HG03280 (cell line): ENCODE data around the gene PARVA.

Source experiments
- ATAC-seq: cut with Tn5 transposase; IDR thresholded peaks from one replicate; pipeline ENCODE4 v1.9.1; 2021; ENCODE audit warnings: mild to moderate bottlenecking, moderate library complexity; ENCODE audit not compliant: unreplicated experiment

PARVA gene

DNA sequence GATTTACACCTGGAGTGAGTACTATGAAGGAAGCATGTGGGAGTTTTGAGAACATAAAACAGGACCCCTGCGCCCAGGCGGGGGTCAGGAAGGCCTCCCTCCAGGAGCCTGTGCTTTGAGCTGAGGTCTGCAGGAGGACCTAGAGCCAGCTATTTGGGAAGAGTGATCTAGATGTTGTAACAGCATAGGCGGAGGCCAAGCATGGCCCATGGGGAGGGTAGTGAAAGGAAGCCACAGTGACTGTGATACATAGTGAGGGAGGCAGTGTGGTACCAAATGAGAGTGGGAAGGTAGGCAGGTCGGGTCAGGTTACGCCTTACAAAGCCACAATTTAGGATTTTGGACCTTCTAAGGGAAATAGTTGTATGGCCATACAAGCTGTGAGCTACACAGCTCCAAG, 147.5 kb downstream of the PARVA start:
- no peak for ATAC-seq

DNA sequence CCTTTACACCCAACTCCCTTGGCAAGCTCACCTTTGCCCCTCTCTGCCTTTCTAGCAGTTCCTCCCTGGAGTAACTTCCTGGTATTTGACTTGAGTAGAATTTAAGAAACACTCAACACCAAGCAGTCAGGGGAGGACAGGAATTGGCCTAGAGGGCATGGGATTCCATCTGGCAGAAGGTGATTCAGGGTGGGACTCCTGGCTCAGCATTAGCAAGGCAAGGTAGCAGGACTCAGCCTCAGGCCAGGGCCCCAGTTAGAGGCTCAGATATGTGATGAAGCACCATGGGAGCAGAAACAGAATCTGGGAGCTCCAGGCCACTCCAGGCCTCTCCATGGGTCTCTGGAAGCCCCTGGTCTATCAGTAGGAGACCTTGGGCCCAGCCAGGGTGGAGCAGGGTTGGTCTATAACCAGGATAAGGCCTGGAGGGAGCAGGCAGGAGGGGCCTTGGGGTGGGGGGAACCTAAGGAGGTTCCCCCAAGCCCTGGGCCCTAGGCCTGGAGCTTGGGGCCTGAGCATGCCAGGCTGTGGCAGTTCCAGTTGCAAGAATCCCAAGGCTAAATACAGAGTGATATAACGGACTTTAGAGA, 148.2 kb downstream of the PARVA start:
- ATAC-seq, result no peak

DNA sequence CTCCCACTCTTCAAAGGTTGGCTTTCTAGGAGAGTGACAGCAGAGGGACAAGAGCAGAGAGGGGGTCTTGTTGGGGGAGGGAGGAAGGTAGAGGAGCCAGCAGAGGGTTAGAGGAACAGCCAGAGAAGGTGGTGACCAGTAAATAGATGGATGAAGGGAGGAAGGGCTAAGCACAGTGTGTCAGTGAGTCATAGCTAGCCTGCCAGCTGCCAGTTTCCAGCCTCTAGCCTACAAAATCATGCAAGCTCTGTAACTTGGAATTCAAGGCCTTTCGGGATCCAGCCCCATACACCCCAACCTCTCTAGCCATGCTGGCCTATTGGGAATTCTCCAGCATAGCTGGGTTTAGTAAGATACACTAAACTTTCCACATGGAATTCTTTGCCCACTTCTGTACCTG, 149.4 kb downstream of the PARVA start:
- ATAC-seq, result no peak

DNA sequence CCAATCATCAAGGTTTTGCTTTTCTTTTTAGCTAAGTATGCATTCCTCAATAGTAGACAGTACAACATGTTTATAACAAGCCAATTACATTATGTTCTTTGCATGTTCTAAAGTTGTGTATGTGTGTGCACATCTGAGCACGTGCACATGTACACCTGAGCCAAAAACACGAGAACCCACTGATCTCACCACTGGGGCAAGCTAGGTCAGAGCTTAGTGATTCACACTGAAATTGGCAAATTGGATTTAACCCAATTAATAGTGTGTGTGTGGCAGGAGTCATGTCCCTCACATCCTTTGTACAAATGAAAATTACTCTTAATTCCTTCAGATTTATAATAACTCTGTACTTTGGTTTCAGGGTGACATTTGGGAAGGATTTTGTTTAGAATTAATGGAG, 151.1 kb downstream of the PARVA start:
- ATAC-seq, result no peak

DNA sequence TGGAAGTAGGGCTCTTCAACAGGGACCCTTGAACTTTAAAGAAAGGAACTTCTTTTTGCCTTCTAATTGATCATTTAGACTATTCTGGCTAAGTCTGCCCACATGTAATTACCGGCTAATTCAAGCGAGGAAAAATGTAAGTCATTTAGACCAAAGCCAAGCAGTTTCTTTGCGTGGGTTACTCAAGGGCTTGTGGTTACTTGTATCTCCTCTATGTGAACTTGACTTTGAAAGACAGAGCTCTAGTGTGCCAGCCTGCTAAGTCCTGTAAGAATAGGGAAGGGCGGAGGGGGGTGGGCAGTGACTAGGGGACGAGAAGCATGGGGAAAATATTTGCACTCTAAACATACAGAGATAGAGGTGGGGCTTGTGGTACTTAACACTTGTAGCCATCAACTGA, 151.7 kb downstream of the PARVA start:
- ATAC-seq, result no peak

DNA sequence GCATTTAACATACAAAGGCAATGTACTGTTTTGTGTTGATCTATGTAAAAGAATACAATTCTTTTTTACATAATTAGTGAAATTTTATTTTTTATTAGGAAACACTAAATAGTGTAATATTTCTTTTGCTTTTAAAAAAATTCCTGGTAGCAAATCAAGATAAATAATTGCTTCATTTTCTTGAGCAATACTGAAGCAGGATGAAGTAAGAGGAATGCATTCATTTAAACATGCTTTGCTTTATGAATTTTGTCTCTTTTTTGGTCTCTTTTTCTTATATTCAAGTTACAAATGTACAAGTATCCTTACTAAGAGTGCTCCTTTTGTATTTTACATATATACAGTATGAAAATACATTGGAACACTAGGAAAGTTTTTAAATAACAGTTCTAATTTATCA, 152.4 kb downstream of the PARVA start:
- ATAC-seq, result no peak

DNA sequence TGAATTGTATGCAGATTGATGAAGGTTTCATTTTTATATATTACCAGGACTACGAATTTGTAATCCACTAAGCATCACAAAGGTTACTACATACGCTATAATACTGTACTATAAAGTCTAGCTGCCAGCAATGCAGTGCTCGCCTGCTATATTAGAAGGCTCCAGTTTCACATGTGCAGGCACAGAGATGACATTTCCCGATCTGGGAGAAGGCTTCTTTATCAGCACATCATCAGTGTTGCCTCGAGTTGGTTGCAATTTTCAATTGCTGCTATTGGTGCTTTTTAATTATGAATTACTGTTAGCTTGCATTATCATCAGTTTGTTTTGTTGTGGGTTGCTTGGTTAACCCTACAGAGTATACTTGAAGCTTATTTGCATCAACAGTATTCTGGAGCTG, 153.6 kb downstream of the PARVA start:
- no peak for ATAC-seq

DNA sequence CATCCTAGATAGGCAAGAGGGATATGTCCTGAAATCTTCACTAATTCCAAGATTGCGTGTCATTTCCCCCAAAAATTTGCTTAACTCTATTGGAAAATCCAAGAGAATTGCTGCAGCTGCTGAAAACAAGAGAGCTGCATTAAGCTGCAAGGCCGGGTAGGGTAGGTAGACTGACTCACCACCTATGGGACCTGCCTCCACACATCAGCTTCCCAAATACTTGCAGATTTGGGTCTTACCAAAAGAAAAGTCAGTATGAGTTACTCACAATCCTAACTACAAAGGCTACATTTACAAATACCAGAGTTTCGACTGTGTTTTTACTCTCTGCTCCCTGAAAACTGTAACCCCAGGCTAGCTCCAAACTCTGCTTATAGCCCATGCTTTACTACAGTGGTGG, 154.3 kb downstream of the PARVA start:
- ATAC-seq, result no peak

DNA sequence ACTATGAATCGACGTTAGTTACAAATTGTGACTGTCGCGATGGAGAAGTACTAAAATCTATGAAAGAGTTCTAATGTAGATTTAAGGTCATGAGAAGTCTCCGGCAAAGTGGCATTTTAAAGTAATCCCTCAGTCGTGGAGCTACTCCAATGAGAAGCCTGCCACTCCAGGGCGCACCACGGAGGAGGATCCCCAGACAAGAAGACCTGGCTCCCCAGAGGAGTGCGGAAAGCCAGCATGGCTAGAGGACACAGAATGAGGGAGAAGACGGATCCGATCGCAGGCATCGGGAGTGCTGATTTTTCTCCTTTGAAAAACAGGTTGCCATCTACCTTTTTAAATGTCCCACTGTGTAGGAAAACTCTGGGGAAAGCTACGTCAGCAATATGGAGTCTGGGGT, 155.2 kb downstream of the PARVA start:
- no peak for ATAC-seq

DNA sequence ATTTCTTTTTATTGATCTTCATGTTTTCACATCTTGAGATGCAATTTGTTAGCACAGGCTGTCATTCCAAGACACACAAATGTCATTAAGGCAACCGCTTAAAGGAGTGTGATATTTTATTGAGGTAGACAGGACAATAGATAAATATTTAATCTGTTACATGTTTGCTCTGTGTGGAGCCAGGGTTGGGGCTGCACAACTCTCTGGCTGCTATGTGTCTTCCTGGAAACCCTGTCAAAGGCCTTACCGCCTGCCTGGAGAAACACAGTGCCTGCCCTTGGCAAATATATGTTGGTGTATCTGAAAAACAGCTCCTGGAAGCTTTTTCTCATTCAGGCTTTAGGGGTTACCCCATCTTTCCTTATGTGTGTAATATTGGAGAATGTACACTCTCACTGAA, 157.2 kb downstream of the PARVA start:
- no peak for ATAC-seq

DNA sequence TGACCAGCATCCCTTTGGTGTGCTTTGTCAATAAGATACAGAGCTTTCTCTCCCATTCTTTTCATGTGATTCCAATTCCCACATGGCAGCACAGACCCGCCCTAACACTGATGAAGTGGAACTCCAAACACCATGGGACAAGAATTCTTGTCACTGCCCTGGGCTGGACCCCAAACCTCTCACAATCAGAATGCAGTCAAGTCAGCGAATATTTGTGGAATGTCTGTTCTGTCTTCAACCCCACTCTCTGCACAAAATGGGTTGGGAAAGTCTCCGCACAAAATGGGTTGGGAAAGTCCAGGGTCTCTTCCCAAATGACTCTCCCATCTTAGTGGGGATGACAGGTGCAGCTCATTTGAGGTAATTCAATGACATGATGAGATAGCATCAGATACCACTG, 157.9 kb downstream of the PARVA start:
- no peak for ATAC-seq

DNA sequence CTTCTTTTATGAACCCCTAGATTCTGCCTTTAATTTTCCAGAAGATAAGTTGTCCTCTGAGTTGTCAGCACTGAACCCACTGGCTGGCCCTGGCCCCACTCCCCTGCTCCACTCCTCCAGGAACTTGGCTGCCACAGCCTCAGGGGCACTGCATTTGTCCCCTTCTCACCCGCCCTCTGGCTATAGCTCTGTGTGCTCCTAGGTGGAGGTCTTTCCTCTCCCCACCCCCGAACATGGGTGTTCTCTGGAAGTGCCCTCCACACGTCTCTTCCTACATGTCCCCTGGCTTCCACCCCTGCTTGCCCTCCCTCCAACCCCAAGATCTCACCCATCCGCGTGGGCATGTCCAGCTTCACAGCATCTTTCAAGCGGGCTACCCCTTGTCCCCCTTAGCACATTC, 159.2 kb downstream of the PARVA start:
- no peak for ATAC-seq

DNA sequence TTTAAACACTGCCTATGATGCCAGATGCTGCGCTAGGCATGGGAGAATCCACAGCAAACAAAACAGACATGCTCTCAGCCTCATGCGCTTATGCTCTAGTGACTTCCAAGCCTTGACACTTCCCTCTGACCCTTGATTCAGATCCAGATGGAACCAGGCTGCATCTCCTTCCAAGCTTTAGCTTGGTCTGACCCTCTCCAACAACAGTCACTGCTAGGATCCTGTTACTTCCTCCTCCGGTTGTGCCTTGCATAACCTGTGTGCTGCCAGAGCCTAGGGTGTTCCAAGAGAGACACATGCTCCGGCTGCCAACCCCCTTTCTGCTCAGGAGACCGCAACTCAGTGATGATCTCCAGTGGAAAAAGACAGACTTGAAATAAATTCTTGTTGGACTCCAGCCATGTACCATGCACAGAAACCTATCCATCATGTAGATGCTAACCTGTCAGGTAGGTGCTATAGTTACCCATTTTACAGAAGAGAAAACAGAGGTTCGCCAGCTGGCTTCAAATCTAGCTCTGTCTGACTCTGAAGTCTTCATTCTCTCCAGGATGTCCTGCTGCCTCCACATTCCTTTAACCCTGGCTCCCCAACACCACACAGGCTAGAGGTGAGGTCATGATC, 160.5 kb downstream of the PARVA start:
- ATAC-seq, result no peak

DNA sequence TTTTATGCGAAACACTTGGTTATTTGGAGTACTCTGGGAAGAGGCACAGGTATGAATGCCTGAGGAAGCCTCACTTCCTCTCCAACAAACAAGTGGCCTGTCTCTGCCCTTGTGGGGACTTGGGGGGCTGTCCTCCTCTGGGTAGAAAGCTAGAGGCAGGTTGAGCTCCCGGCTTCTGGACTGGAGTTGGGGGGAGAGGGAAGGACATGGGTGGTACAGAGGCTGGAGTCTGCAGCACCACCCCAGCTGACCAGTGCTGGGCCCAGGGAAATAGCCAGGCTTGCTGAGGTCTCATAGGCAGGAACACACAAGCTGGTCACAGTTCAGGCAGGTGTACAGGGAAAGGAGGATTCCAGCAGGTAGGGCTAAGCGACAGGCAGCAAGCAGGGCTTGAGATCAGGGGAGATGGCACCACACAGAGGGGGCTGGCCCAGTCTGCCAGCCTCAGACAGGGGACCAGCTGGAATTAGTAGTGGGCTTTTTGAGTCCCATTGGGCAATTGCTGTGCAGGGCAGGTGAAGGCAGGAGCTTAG, 161.6 kb downstream of the PARVA start:
- no peak for ATAC-seq

DNA sequence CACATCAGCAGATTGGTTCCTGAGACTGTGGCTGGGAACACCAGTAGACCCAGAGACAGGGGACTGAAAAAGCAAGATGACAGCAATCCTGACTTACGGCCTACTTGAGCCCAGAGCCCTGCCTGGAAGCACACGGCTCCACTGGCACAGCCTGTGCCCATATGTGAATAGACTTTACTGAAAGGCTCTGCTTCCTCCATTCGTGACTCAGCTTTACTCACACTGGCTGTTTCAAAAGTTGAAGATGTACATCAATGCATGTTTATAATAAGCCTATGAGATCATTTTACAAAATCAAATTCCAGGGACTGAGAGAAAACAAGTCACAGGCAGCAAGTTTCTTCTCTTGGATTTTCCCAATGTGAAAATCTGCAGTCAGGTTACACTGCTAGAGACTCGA, 162.2 kb downstream of the PARVA start:
- no peak for ATAC-seq

DNA sequence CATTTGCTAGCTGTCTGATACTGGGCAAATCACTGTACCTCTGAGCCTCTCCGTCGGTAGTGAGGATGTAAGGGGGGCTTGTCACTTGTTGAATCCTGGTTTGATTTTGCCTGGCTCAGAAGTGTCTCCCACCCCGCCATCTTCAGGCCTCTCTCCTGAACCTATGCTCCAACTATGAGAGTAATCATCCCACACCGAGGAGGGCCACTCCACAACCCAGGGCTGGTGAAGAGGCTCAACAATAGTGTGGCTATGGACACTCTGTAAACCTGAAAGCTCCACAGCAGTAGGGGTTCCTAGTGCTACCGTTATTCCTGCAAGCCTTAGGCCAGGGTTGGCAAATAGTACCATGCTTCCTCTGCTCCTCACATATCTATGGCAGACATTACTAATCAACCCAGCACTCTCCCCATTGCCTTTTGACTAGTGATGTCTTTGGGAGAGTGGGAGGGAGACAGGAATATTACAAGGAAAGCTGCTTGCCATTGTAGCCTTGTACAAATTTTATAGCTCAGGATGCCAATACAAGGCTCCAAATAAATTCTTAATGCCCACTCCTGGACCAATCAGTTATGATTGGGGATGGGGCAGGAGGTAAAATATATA, 162.8 kb downstream of the PARVA start:
- ATAC-seq, result no peak

DNA sequence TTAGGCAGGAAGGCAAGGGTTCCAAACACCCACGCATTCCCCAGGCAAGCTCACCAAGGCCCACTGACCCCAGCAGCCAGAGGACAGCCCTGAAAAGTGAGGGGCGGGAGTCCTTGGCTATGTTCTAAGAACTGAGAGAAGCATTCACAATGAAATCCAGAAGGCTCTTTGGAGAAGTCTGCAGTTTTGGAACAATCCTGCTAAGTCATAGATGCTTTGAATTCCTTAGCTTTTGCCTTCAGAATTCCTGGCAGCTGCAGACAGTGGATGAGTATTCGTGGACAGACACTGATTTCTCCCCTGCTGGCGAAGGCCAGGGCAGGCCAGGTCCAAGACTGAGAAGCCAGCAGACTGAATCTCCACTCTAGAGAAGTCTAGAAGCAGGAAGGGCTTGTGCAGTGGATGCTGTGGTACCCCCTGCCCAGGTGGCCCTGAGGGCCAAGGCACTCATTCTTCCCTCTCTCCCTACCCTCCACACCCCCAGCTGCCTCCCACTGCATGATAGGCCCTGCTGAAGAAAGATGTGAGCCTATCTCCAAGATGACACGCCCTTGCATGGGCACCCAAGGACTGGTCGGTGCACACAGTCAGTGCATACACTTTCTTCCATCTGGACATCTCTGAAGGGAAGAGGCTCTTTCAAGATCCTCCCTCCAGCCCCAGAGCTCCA, 163.7 kb downstream of the PARVA start:
- ATAC-seq, result no peak

DNA sequence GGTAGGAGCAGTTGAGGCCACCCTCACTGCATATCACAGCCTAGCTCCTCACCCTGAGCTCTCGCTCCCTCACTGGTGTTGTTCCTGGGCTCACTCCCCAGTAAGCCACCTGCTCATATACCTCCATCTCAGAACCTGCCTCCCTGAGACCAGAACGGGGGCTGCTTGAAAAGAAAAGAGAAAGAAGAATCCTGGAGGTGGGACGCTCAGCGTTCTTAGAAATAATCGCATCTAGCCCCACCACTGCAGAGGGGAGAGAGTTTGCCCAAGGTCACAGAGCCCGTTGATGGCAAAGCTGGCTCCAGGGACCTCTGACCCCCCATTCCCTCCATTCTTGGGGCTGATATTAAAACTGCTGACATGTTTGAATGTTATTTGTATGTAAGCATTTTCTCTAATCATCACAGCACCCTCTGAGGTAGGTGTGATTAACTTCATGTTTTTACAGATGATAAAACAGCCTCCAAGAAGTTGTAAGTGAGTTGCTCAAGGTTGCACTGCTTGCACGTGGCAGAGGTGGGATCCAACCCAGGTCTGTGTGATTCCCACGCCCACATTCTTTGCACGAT, 164.3 kb downstream of the PARVA start:
- no peak for ATAC-seq

DNA sequence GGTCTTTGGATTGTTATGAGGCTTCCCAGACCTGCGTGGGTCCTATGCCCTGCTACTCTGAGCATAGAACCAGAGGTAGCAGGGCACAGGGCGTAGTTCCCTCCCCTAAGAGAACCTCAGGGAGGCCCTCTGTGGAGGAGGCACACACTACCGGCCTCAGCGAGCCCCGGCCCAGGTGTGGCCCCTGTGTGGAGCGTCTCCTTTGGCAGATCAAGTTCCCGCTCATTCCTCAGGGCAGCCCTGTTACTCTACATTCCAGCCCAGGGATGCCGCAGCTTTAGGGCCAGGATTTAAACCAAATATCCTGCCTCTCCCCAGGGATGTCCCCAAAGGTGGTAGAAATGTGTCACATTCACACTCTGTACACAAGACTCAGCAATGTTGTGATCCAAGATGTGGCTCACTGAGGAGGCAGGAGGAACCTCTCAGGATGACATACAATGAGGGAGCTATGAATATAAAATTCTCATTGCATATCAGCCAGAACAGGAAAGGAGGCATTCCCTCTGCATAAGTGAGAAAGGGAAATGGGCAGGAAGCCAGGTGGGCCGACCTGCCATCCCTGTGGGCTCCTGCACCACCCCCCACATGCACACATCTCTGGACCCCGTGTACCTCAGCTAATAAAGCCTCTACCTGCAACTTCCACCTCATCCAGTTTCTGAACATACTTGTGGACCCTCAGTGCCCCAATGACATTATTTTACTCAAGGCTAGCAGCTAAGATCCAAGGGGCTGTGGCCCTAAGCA, 165.0 kb downstream of the PARVA start:
- no peak for ATAC-seq

DNA sequence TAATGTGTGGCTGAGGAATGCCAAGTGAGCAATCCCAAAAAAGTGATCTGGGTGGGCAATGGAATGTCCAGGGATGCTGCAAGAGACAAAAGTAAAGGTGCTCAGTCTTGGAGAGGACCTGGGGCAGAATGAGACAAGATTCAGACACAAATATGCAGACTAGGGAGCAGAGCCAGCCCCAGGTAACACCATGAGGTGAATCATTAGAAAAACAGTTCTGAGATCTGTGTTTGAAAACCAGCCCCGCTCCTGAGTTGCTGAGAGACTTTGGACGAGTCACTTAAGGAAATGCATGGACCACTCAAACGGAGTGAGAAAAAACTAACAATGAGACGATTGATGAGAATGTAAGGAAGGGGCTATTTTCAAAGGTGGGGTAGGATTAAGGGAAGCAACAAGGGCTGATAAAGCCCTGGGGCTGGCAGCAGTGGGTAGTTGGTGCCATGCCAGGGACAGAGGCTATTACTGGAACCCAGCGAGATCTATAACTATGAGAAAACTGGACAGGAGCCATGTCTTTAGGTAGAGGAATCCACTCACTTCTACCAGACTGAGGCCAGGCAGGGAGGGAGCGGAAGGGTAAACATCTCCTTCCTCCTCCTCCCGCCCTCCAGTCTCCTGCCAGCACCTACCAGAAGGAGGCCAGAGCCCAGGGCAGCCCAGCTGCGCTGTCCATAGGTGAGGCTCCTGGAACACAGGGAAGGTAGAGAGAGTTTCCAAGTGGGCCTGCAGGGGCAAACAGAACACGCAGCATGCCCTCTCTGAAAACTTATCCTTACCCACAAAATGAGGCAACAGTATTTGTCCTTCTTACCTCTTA, 166.4 kb downstream of the PARVA start:
- ATAC-seq, result no peak
